Retina (tissue), 1 donor: Measurements from ENCODE around the gene SMIM41.

Experiments used
- DNase-seq: peaks from one replicate; pipeline ENCODE4 v3.0.0-alpha.2; 2016

The SMIM41 gene

GRCh38 chr12:52079576-52080402 is at the start of gene SMIM41:
Gene SMIM41 (plus strand): TSS chr12:52079704. CDS start chr12:52079780, 76 bp downstream.
- DNase-seq, result peak; percentile 72

- DNase-seq, result no peak
Observed at GRCh38 chr12:52032446-52032803, 47.1 kb upstream of the SMIM41 start.

- peak; percentile 91 for DNase-seq
Observed at GRCh38 chr12:52032804-52033445, 46.6 kb upstream of the SMIM41 start.

- DNase-seq, result no peak
Observed at GRCh38 chr12:52033446-52034140, 45.9 kb upstream of the SMIM41 start.

GRCh38 chr12:52035190-52035589 is 44.3 kb upstream of the SMIM41 start:
- DNase-seq, result no peak

- DNase-seq, result no peak
Observed at GRCh38 chr12:52035926-52036325, 43.6 kb upstream of the SMIM41 start.

- DNase-seq, result peak; percentile 78
Observed at GRCh38 chr12:52036587-52037171, 42.8 kb upstream of the SMIM41 start.

- peak; percentile 70 for DNase-seq
Observed at GRCh38 chr12:52037248-52037861, 42.1 kb upstream of the SMIM41 start.

GRCh38 chr12:52038447-52038846 is 41.1 kb upstream of the SMIM41 start:
- no peak for DNase-seq

- DNase-seq, result no peak
Observed at GRCh38 chr12:52041035-52041434, 38.5 kb upstream of the SMIM41 start.

- no peak for DNase-seq
Observed at GRCh38 chr12:52041695-52042123, 37.8 kb upstream of the SMIM41 start.

GRCh38 chr12:52042706-52043385 is 36.7 kb upstream of the SMIM41 start:
- DNase-seq, result no peak

GRCh38 chr12:52043386-52044212 is 35.9 kb upstream of the SMIM41 start:
- DNase-seq, result no peak

- no peak for DNase-seq
Observed at GRCh38 chr12:52044292-52044983, 35.1 kb upstream of the SMIM41 start.

GRCh38 chr12:52045794-52046199 is 33.7 kb upstream of the SMIM41 start:
- no peak for DNase-seq

GRCh38 chr12:52046859-52047258 is 32.6 kb upstream of the SMIM41 start:
- no peak for DNase-seq

GRCh38 chr12:52049286-52049685 is 30.2 kb upstream of the SMIM41 start:
- no peak for DNase-seq

- no peak for DNase-seq
Observed at GRCh38 chr12:52049688-52050087, 29.8 kb upstream of the SMIM41 start.

GRCh38 chr12:52050116-52050757 is 29.3 kb upstream of the SMIM41 start:
- DNase-seq, result no peak
